ENCODE measurements around the gene SENP7. TPM values are rescaled to one million over a fixed set of nuclear protein-coding genes. Genes with fewer than 3 reads are reported as not detected.

The SENP7 gene
- total RNA-seq, 1 experiment from 2014 or later, result 7.9 TPM

- POLR2A ChIA-PET, result no interaction called here
- Histone ChIP-seq H3K9me2 (ENCODE audit: insufficient read depth) (no peaks in the 10 kb centered on the region), H3K4me1 (ENCODE audit: control insufficient read depth in 1 of 2, insufficient read depth in 2 of 2, low read length in 2 of 2) (no peaks in the 10 kb centered on the region), H3K79me2 (ENCODE audit: insufficient read depth, low read length) (no peaks in the 10 kb centered on the region), H3K36me3 (ENCODE audit: control insufficient read depth in 1 of 2, insufficient read depth in 2 of 2, low read length in 2 of 2) (no peaks in the 10 kb centered on the region), H2AFZ (ENCODE audit: low read depth, low read length, poor library complexity, severe bottlenecking) (no peak overlapping the region), H3K9me3 (ENCODE audit: control insufficient read depth in 1 of 2, insufficient read depth in 1 of 2, low read depth in 1 of 2, low read length in 2 of 2) (no peaks in the 10 kb centered on the region), H3K27me3 (ENCODE audit: insufficient read depth, low read length) (no peaks in the 10 kb centered on the region), H3K9ac (ENCODE audit: low read length) (no peak overlapping the region), H4K20me1 (ENCODE audit: insufficient read depth) (no peaks in the 10 kb centered on the region), H3K4me3 (replicated peaks in 1 of 2; ENCODE audit: low read depth in 1 of 2, low read length in 2 of 2) (no peak overlapping the region), H3K27ac (ENCODE audit: low read depth, low read length) (no peak overlapping the region), H3K4me2 (ENCODE audit: low read length) (no peak overlapping the region)
- intact Hi-C loops (cut with micrococcal nuclease), result no loop called here
- no peak for ATAC-seq
- no peak for DNase-seq (ENCODE audit: low read depth, low spot score)
- CTCF ChIA-PET, result no interaction called here
- RAD21 ChIA-PET (ENCODE audit: low non-redundant PET in 1 of 2, low total read pairs in 2 of 2, uncharacterized antibody in 2 of 2, unreplicated experiment in 2 of 2), result no interaction called here
- BruUV-seq (replicated peaks), result no TSS peak
- TF ChIP-seq EGR1 (IDR thresholded peaks at IDR 0.05; ENCODE audit: low read depth), result no peak
- TF ChIP-seq POLR2AphosphoS5 (IDR thresholded peaks at IDR 0.05; ENCODE audit: low read depth, low read length), result no peak
- no peak for TF ChIP-seq SP1 (IDR thresholded peaks at IDR 0.05; ENCODE audit: low read depth)
- no peak for TF ChIP-seq CBX3 (IDR thresholded peaks at IDR 0.05; ENCODE audit: low read depth)
- no peak for TF ChIP-seq ZNF274 (IDR thresholded peaks at IDR 0.05; ENCODE audit: low read depth, low read length)
- no peak for TF ChIP-seq CTCF (IDR thresholded peaks at IDR 0.05 in 2 of 3, conservative IDR thresholded peaks at IDR 0.05 in 1 of 3; ENCODE audit: borderline replicate concordance in 1 of 3, insufficient read depth in 1 of 3, low read depth in 2 of 3, low read length in 2 of 3)
Observed at GRCh38 chr3:101340591-101340990, 172.4 kb downstream of the SENP7 start.

- no peak overlapping the region for H3K27ac ChIP-seq (ENCODE audit: low read depth, low read length)
- BruUV-seq (replicated peaks), result no TSS peak
- DNase-seq (ENCODE audit: low read depth, low spot score) (no peak), ATAC-seq (no peak)
- H3K9me3 ChIP-seq (ENCODE audit: control insufficient read depth in 1 of 2, insufficient read depth in 1 of 2, low read depth in 1 of 2, low read length in 2 of 2), result no peaks in the 10 kb centered on the region
- H3K4me2 ChIP-seq (ENCODE audit: low read length), result no peak overlapping the region
- no peaks in the 10 kb centered on the region for H4K20me1 ChIP-seq (ENCODE audit: insufficient read depth)
- no peaks in the 10 kb centered on the region for H3K4me1 ChIP-seq (ENCODE audit: control insufficient read depth in 1 of 2, insufficient read depth in 2 of 2, low read length in 2 of 2)
- H3K36me3 ChIP-seq (ENCODE audit: control insufficient read depth in 1 of 2, insufficient read depth in 2 of 2, low read length in 2 of 2), result no peaks in the 10 kb centered on the region
- intact Hi-C loops (cut with micrococcal nuclease), result no loop called here
- POLR2A ChIA-PET, result no interaction called here
- H3K79me2 ChIP-seq (ENCODE audit: insufficient read depth, low read length), result no peaks in the 10 kb centered on the region
- H2AFZ ChIP-seq (ENCODE audit: low read depth, low read length, poor library complexity, severe bottlenecking), result no peak overlapping the region
- RAD21 ChIA-PET (ENCODE audit: low non-redundant PET in 1 of 2, low total read pairs in 2 of 2, uncharacterized antibody in 2 of 2, unreplicated experiment in 2 of 2), result no interaction called here
- no peak overlapping the region for H3K9ac ChIP-seq (ENCODE audit: low read length)
- no peaks in the 10 kb centered on the region for H3K27me3 ChIP-seq (ENCODE audit: insufficient read depth, low read length)
- CTCF ChIA-PET, result no interaction called here
- no peaks in the 10 kb centered on the region for H3K9me2 ChIP-seq (ENCODE audit: insufficient read depth)
- H3K4me3 ChIP-seq (replicated peaks in 1 of 2; ENCODE audit: low read depth in 1 of 2, low read length in 2 of 2), result no peak overlapping the region
- TF ChIP-seq REST (IDR thresholded peaks at IDR 0.05; ENCODE audit: low read depth), result no peak
- no peak for TF ChIP-seq FOSL1 (IDR thresholded peaks at IDR 0.05; ENCODE audit: low read depth)
- no peak for TF ChIP-seq POLR2AphosphoS5 (IDR thresholded peaks at IDR 0.05; ENCODE audit: low read depth, low read length)
- no peak for TF ChIP-seq ZBTB33 (IDR thresholded peaks at IDR 0.05; ENCODE audit: extremely low read depth, insufficient replicate concordance, low read length)
- no peak for TF ChIP-seq SIN3A (IDR thresholded peaks at IDR 0.05; ENCODE audit: low read depth)
- TF ChIP-seq ELF1 (IDR thresholded peaks at IDR 0.05; ENCODE audit: borderline replicate concordance, low read depth), result no peak
- TF ChIP-seq CBX3 (IDR thresholded peaks at IDR 0.05; ENCODE audit: low read depth), result no peak
- no peak for TF ChIP-seq ATF3 (IDR thresholded peaks at IDR 0.05)
- no peak for TF ChIP-seq YY1 (IDR thresholded peaks at IDR 0.05; ENCODE audit: extremely low read depth, insufficient replicate concordance, low read depth, low read length)
Observed at GRCh38 chr3:101333883-101334282, 179.1 kb downstream of the SENP7 start.
